Activated T-cell treated with anti-CD3 and anti-CD28 coated beads, Interleukin-2, amount 50 U/mL, for 1 hour (primary cell): Measurements from ENCODE around the gene UBAC2.
"Not testable (repeated sequence)": the region's sequence is repeated elsewhere in the genome, so short reads cannot be mapped to it uniquely, and the experiment has no call there.

Experiments
- DNase-seq: peaks from one replicate; pipeline ENCODE4 v3.0.0-alpha.2; 2020

Gene UBAC2

DNA sequence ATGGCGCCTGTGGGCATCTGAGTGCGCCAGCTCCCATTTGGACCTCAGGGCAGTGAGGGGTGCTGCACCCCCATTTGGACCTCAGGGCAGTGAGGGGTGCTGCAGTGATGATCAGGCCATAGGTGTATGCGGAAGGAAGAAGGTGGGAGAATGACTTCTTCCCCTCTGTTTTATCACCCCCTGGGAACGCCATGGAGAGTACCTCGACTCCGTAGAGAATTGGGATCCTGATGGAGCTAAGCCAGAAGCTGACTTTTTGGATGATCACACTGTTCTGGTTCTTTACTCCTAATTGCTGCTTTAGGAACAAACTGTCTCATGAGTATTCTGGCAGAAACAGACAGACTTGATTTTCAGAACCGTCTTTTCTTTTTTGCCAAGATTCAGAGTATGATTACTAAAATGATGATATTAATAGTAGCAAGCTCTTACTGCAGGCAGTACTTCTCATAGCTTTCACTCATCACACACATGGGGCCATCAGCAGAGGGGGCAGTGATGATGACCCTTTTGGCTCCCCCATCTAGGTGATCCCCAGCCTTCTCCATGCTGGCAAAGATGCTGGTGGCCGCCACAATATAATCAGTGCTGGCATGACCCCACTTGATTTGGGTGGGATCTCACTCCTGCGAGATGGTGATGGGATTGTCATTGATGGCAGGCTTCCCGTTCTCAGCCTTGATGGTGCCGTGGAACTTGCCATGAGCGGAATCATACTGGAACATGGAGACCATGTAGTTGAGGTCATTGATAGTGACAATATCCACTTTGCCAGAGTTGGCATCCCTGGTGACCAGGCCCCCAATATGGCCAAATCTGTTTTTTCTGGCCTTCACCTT, 10.3 kb upstream of the UBAC2 start:
- no peak for DNase-seq

DNA sequence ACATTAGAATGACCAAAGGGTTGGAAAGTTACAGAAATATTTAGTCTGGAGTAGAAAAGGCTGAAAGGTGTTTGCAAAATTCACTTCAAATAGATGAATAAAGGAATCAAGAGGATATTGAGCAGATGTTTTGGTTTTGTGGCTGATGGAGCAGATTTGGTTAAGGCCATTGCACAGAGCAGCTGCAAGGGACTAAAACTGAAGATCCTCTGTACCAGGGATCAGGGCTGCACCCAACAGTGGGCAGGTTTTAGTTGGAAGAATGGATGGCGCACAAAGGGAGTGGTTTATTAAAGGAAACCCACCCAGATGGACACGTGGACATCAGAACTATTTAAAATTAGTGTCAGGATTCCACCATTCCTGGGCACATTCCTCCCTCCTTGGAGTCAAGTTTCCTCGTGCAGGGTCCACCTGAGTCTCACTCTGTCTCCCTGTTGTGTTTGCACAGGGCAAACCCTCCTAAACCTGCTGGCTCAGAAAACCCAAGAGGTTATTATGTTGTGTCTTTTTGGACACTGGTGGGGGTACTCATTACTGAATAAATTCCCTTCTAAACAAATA, 9.2 kb upstream of the UBAC2 start:
- DNase-seq = no peak

DNA sequence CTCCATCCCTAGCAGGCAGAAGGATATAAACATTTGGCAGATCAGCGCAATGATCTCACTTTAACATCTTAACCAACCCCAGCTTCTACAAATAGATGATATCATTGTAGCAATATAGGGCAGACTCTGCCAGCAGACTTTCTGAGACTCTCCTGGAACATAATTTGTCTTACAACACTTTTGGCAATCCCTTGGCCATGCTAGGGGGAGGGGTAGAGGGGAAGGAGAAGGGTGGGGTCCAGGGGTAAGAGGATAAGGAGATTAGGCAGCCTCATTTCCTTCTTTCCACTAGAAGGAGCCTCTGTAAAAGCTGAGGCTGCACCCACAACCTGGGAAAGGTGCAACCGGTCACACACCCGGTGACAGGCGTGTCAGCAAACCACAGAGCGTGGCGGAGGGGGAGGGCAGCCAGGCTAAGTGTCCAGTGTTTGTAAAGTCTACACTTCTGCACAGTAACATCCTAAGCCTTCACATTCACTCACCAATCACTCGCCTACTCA, 8.7 kb upstream of the UBAC2 start:
- no peak for DNase-seq

DNA sequence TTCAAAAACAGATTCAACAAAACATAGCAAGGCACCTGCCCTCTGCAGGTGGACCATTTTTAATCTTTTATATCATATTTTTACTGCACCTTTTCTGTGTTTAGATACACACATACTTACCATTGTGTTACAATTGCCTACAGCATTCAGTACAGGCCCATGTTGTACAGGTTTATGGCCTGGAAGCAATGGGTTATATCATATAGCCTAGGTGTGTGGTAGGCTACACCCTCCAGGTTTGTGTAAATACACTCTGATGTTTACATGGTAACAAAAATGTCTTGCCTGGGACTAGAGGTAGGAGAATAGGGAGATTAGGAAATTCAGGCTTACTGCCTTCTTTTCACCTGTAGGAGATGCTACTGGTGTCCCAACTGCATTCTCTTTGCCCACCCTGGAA, 8.2 kb upstream of the UBAC2 start:
- DNase-seq = no peak

DNA sequence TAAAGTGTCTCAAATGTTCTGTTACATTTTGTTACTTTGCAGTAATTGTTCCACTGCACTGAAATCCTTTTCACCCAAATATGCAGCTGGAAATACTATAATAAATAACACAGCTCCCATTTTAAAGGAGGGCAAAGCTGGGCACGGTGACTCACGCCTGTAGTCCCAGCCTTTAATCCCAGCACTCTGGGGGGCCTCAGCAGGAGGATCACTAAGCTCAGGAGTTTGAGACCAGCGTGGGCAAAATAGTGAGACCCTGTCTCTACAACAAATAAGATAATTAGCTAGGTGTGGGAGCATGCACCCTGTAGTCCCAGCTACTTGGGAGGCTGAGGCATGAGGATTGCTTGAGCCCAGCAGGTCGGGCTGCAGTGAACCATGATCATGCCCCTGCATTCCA, 7.5 kb upstream of the UBAC2 start:
- DNase-seq = no peak

DNA sequence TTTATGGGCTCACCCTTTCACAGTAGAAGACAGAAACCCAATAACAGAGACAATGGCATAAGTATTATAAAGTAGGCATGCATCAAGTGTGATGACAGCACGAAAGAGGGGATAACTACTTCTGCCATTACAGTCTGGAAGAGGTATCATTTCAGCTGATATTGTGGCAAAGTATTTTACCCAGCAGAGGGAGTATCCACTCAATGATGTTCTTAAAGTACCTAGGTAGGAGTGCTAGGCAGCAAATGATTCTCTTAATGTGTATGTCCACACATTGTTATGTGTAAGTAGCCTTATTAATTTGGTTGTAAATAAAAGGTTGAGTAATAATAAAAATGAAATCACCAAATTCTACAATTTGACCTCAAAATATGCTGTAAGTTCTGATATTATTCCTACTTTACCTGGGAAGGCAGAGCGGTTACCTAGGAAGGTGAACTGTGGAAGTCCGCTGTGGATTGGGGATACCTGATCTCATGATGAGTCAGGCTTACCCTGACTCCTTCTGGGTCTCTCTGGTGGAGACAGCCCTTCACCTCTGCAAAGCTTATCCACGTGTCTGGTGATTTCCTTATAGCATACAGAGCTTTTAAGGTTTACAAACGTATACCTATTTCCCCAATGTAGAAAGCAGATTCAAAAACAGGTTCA, 4.1 kb upstream of the UBAC2 start:
- no peak for DNase-seq

DNA sequence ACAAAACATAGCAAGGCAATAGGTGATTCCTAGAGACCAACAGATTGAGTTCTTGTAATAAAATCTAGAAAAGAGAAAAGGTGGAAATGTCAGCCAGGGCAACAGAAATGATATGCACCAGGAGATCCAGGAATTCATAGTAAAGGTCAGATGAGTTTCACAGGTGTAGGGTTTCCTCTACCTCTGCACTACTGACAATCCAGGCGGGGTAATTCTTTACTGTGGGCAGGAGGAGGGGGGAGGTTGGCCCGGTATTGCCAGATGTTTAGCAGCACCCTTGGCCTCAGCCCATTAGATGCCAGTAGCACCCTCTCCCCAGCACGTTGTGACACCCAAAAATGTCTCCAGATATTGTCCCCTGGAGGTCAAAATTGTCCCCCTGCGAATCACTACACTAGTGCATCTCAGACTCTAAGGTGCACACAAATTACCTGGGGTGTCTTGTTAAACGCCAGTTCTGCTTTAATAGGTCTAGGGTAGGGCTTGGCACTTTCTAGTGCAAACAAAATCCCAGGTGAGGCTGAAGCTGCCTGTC, 3.5 kb upstream of the UBAC2 start:
- no peak for DNase-seq

DNA sequence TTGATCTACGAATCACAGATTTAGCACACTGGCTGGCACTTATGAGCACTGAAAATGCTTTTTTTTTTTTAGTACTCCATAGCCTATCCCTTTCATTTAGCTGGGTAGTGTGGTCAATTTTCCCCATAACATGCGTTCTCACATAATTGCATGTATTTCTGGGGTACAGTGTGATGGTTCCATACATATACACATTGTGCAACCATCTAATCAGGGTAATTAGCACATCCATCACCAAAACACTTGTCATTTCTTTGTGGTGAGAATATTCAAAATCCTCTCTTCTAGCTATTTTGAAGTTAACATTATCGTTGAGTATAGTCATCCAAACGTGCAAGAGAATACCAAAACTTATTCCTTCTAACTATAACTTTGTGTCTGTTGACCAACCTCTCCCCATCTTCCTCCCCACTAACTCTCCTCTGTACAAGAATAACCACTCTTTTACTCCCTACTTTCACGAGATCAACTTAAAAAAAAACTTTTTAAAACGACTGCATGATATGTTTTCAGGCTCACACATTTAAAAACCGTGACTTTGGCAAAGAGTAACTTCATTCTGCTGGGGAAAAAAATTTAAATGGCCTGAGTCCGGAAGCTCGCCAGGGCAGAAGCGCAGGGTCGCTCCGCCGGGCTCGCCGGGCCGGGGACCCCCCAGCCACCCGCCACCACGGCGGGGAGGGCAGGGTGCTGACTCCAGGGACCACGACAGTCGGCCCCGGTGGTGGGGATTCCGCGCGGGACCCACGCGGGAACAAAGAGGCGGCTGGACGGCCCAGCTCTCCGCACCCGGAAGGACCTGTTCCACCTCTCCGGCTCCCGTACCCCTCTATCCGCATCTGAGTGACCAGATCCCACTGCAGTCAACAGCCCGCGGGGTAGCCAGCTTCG, 868 bp upstream of the UBAC2 start:
- DNase-seq = no peak

DNA sequence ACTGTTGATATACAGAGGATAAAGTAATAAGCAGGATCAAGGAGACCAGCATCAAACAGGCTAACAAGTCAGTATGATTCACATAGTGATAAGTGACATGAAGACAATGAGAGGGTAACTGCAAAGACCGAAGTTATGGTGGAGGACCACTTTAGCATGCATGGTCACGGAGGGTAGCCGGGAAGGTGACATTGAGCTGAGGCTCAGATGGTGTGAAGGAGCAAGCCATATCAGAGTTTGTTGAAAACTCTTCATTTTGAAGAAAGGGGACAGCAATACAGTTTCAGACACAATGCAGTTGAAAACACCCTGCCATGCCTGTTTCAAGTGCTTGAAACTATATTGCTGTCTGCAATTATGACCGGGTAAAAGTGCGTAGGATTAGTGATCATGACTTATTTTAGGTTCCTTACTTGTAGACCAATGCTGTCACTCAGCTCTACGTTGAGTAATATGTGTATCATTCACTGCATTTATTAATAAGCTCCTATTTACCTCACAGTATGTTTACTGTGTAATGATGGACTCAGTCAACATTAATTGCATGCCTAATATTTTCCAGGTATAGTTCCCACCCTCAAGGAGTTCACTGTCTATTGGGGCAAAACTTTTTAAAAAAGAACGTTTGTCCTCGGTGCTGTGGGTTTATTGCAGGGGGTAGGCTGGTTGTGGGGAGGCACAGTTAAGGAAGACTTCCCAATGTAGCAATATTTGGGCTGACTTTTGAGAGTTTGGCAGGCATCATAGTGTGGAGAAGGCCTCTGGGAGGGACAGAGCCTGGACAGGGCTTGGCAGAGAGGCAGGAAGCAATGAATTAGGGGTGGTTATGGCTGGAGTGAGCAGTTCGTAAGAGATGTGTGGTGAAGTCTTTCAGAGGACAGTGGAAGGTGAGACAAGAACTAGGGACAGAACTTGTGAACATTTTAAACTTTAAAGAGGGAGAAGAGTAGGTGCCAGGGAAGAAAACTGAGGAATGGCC, 3.2 kb downstream of the UBAC2 start:
- DNase-seq = no peak

DNA sequence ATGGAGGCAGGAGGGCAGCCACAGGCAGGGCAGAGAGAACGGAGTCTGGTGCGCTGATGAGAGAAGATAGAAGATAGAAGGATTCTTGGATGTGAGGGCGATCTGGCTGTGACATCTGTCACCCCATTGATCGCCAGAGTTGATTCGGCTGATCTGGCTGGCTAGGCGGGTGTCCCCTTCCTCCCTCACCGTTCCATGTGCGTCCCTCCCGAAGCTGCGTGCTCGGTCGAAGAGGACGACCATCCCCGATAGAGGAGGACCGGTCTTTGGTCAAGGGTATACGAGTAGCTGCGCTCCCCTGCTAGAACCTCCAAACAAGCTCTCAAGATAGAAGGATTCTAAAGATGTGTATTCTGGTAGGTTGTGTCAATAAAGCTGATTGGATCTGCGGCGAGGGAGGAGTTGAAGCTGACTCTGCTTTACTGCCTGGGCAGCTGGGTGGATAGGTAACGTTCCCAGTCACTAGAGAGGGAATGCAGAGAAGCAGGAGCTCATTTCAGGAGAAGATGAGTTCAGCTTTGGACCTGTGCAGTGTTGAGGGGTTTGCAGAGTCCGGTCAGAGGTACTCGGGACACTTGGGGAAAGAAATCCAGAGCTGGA, 5.1 kb downstream of the UBAC2 start:
- DNase-seq = no peak

DNA sequence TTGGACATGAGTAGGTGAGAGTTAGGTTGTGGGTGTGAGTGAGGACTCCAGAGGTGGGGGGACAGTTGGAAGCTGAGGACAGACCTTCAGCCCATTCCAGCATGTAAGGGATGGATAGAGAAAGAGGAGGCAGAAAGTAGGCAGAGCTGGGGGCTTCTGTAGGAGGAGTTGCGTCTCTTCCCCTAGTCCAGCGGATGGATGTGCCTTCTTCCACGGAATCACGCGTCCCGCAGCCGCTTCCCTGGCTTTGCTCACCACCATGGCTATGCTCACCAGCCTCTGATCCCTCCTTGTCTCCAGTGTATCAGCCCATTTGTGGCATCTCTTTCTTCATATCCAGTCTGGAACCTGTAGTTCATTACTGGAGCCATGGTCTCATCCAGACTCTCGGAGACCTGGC, 5.6 kb downstream of the UBAC2 start:
- no peak for DNase-seq

DNA sequence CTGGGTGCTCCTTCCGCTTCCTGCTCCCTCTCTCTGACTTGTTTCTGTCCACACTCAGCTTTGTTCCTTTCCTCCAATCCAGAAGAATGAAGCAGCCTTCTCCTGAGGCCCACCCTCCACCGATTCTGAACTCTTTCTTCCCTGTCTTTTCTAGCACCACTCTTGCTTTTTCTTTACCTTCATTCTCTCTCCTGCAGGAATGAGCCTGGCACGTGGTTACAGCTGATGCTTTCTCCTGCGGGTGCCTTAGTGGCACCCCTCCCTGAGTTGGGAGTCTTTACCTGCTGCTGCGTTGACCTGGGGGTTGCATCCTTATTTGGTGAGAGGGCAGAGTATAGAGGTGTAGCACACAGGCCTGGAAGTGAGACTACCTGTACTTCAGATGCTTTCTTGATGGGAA, 6.2 kb downstream of the UBAC2 start:
- no peak for DNase-seq

DNA sequence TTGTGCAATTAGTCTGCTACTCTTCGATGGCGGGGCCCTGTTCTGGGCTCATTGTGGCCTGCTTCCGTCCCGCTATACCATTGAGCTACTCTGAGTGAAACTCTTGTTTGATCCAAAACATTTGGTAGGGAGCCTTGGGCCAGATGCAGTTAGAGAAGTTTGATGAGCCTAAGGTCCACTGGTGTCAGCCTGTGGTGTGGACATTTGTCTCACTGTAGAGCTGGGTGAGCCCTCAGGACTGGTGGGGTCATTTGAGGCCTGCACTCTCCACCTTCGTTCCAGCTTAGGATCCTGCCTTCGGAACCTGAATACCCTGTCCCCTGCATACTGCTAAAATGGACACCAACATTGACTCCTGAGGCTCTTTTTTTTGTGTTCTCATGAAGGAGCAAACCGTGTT, 6.9 kb downstream of the UBAC2 start:
- no peak for DNase-seq

DNA sequence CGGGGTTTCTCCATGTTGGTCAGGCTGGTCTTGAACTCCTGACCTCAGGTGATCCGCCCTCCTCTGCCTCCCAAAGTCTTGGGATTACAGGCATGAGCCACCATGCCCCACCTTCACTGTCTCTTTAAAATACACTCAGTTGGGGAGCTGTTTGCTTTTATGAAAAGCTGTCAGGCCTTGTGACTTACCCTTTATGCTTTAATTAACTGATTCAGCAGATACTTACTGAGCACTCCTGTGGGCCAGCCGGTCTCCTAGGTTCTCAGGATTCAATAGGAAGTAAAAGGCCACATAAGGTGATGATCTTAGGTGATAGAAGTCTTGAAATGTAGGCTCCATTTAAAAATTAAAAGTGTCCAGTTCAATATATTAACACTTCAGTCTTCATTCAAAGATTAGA, 7.5 kb downstream of the UBAC2 start:
- DNase-seq = no peak

DNA sequence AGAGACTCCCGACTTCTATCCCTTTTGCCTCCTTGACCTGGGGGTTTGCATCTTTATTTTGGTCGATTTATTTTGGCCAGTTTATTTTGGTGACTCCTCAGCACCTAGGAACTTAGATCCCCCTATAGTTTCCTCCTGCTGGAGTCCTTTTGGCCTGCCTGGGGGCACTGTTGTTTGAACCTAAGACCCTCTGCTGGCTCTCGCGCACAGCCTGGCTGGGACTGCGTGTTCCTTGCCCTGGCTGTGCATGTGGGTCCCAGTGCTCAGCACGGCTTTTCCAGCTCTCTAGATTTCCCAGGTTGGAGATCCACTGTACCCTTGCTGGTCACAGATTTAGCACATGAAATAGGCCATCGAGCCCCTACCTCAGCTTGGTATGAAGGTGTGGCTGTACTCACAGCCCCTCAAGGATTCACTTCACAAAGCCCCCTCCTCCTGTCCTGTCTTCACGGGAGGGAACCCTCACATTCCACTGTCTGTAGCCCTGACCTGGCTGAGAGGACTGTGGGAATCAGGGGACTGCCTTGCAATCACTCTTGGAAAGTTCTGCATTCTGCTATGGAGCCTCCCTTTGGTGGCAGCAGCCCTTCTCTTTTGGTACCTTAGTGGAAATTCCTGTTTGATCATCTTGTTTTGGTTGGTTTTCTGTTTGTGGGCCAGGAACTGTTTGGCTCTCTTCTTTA, 8.3 kb downstream of the UBAC2 start:
- DNase-seq = no peak

DNA sequence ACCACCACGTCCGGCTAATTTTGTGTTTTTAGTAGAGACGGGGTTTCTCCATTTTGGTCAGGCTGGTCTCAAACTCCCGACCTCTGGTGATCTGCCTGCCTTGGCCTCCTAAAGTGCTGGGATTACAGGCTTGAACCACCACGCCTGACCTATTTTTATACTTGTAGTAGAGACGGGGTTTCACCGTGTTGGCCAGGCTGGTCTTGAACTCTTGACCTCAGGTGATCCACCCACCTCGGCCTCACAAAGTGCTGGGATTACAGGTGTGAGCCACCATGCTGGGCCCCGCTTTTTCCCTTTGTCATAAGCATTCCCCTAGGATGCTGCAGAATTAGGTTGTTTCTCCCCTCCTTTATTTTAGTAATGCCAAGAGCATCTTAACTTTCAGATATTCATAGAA, 10.0 kb downstream of the UBAC2 start:
- not testable (repeated sequence) for DNase-seq

DNA sequence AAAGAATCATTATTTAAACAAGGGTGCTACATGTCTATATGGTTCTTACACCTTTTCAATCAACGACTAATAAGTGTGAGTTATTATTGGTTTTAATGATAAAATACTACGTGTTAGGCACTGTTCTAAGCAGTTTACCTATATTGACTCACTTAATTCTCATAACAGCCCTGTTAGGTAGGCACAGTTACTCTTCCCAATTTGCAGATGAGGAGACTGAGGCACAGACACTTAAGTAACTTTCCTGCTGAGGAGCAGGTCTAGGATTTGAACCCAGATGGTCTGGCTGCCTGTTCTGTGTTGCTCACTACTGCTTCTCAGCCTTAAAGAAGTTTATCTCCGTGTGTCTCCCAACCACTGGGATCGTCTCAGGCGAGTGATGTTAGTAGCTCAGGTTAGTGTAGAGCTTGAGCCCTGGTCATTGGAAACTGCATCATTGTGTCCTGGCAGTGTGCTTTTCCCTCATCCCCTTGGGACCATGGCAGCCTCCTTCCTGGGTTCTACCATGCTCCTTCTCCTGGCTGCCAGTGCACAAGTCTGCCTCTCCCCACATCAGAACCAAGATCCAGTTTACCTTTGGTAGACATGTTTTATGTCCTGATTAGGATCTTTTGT, 10.9 kb downstream of the UBAC2 start:
- DNase-seq = no peak

DNA sequence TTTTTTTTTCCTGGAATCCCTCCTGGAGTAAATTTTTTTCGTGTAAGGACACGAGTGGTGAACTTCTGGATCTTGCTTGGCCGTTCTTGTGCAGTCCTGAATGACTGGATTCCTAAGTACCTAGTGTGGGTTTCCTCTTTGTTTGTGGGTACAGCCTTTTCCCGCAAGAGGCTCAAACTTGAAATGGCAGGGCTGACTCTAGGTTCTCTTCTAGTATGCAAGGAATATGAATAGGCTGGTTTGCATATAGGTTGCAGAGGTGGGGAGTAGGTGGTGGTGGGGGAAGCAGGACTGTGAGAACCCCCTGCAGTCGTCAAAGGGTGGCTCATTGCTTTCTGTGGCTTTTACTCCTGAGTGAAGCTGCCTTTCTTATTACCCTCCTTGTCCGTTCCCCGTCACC, 13.6 kb downstream of the UBAC2 start:
- DNase-seq = peak; percentile 40

DNA sequence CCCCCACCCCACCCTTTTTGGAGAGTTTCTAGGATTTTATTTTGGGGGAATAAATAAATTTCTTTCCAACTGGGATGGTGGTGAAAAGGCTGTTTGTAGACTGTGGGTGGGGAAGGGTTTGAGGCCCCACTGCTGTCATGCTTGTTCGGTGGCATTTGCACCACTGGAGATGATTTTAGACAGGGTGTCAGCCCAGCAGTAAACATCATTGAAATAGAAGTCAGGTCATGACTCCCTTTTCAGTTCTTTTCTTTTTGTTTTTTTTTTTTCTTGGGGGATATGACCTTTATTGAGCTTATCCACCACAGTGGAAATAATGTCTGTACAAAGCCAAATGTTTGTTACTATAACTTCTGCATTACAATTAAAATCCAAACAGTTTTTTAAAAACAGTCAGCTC, 14.1 kb downstream of the UBAC2 start:
- DNase-seq = no peak

DNA sequence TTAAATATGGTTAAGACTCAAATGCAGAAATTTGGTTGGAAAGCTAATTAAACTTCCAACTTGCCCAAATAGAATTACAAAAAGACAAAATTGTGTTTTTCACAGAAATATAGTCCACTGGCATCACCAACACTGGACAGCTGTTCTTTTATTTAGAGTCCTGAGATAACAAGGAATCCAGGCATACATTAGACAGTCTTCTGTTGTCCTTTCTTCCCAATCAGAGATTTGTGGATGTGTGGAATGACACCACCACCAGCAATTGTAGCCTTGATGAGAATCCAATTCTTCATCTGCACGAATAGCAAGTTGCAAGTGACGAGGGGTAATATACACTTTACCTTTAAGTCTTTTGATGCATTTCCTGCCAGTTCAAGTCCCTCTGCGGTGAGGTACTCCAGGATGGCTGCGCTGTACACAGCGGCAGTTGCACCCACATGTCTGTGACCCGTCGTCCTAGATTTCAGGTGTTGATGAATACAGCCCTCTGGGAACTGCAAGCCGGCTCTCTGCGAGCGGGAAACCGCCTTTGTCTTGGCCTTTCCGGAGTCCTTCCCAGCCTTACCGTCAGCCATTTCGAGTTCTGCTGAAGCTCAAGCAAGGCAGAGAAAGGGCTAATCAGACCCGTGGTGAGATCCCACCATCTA, 14.7 kb downstream of the UBAC2 start:
- DNase-seq = peak; percentile 71
